ENCODE measurements around the gene LYPD5.
A peak's percentile ranks its signal among the peaks of the same experiment; 100 is the strongest.

LYPD5 gene

DNA sequence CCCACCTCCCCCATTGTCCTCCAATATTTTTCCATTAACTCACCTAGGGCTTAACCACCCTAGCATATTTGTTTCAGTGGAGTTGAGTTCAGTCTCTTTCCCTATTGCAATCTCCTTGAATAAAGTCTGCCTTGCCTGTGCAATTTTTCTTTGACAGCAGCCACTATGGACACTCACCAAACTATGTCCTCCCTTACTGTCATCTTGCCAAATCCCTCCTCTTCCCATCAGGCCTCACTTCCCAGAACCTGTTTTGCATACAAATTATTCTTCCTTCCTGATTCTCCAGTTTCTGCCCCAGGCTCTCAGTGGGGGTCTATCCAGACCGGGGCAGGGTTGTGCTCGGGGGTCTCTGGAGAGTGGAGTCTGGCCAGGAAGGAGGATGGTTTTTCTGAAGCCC is 2.2 kb upstream of the LYPD5 start:
- DNase-seq: no peak

DNA sequence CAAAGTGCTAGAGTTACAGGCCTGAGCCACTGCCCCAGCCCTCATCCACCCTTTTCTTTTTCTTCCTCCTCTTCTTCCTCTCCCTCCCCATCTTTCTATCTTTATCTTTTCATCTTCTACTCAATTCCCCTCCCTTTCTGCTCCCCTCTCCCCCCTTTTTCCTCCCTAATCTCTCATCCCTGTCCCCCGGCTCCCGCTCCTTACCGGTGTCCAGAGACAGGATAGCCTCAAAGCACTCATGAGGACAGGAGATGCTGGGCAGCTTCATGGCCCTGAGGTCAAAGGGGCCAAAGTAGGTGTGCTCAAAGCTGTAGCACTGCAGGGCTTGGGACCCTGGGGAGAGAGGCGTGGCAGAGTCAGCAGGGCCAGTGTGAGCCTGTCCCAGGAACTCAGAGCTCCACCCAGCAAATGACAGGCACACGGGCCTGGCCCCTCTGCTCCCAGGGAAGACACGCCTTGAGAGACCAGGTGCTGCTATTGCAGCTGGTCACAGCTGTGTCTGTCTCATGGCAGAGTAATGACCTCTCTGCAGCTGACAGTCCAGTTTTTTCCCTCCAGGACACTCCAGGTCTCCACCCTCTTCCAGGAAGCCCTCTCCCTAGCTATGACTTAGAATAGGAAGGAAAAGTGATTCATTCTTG is 2.6 kb downstream of the LYPD5 start:
- no peak for DNase-seq

DNA sequence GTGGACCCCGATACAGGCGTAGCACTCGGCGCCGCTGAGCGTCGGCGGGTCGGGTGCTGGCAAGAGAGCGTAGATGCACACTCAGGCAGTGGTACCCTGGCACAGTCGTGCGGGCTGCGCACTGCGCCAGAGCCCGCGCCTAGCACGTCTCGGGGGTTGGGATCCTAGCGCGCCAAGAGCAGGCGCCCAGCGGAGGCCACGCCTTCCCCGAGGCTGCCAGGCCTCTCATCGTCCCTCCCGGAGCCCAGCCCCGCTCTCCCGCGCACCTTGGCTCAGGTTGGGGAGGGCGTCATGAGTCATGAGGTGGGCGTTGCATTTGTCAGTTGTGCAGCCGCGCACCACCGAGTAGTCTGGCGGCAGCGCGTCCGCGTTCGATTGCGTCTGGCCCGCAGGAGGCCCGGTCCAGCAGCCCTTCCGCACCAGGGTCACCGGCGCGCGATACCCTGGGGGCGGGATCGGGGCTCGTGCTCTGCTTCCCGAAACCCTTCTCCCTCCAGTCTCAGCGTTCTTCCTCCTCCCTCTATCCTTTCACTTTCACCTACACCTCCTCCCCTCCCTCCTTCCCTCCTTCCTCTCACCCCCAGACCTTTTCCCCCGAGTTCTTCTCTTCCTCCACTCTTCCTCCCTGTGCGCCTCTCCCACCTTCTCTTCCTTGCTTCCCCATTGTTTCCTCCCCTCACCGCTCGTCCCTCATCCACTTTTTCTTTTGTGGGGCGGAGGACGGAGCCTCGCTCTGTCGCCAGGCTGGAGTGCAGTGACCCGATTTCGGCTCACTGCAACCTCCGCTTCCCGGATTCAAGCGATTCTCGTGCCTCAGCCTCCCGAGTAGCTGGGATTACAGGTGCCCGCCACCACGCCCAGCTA is 3.5 kb downstream of the LYPD5 start:
- DNase-seq: peak; percentile 82

DNA sequence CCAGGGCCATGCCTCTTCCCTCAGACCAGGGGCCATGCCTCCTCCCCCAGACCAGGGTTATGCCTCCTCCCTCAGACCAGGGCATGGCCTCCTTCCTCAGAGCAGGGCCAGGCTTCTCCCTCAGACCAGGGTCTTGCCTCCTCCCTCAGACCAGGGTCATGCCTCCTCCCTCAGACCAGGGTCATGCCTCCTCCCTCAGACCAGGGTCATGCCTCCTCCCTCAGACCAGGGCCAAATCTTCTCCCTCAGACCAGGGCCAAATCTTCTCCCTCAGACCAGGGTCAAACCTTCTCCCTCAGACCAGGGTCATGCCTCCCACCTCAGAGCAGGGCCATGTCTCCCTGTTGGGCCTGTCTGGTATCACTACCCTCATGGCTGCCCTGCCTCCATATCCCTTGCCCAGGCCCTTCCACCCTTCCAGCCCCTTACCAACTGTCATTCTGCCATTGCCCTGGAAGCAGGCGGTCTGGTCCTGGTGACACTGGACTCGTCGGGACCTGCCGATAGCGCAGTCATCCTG is 4.2 kb downstream of the LYPD5 start:
- DNase-seq: no peak

DNA sequence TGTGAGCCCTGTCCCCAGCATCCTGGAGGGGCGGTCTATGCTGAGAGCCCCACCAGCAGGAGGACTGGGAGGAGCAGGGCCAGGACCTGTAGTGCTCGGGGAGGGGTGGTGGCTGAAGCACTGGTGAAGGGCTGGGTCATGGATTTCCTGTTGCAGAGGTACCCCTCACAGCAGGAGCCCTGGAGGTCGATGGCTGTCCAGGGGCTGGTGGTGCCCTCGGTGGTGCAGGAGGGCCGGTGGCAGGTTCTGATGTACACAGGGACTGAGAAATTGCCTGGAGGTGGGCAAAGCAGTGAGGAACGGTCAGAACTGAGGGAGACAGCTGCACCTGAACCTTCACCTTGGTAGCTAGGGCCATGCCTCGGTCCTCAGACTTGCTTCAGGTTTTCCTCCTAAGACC is 4.7 kb downstream of the LYPD5 start:
- DNase-seq: no peak

DNA sequence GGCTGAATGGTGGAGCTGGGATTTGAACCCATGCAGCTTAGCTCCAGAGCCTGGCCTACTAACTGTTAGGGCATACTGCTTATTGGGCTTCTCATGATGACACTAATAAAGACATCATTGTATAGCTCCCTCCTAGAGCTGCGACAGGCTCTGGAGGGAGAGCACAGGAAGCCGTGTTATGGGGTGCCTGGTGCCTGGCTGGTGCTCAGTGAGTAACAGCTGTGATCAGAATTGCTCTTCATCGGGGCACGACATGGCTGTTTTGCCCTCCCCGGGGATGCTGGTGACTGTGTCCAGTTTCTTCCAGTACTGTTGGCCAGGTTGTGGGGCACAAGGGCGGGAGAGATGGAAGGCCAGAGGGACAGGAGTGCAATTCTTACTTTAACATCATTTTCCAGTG is 5.1 kb downstream of the LYPD5 start:
- DNase-seq: no peak

DNA sequence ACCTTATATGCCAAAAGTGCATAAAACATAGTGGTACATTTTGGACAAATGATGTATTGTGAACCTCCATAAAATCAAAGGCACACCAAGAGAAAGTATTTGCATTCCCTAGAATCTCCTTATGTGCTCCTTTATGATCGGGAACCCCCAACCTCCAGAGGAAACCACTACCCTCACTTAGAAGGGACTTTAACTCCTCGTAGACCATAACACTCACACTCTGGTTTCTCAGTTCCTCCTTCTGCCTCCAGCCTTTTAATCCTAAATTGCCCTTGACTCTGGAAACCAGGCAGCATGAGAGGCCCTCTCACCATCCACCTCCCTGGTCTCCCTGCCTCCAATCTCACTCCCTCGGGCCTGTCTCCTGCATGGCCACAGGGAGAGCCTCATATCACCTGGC is 11.7 kb downstream of the LYPD5 start:
- no peak for DNase-seq

DNA sequence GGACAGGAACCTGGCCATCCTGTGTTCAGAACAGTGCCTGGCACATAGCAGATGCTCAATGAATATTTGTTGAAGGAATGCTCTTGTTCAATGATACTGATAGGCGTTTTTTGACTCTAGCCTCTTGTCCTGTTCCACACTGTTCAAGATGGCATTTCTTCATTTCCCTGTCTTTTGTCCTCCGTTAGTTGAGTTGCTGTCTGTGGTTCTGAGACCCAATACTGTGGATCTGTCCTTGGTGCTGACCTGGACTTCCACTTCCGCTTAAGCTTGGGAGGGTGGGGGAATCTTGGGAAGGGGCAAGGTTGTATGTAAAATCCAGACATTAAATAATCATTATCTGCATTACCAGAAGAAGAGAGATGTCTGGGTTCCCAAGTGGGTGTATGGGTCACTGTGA is 13.2 kb downstream of the LYPD5 start:
- no peak for DNase-seq

DNA sequence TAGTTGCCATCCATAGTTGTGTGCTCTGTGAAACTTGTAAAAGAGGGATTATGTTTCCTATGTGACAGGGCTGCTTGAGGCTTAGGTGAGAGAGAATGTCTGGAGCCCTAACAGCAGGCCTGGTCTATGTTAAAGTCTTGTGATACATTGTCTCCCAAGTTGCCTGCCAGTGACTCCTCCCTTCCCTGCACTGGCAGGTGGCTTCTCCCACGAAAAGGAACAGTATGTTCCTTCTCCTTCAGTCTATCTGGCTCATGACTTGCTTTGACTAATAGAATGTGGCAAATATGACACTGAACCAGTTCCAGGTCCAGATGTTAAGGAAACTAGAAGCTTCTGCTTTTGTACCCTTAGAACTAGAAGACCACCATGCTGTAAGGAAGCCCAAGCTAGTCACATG is 15.6 kb downstream of the LYPD5 start:
- no peak for DNase-seq

DNA sequence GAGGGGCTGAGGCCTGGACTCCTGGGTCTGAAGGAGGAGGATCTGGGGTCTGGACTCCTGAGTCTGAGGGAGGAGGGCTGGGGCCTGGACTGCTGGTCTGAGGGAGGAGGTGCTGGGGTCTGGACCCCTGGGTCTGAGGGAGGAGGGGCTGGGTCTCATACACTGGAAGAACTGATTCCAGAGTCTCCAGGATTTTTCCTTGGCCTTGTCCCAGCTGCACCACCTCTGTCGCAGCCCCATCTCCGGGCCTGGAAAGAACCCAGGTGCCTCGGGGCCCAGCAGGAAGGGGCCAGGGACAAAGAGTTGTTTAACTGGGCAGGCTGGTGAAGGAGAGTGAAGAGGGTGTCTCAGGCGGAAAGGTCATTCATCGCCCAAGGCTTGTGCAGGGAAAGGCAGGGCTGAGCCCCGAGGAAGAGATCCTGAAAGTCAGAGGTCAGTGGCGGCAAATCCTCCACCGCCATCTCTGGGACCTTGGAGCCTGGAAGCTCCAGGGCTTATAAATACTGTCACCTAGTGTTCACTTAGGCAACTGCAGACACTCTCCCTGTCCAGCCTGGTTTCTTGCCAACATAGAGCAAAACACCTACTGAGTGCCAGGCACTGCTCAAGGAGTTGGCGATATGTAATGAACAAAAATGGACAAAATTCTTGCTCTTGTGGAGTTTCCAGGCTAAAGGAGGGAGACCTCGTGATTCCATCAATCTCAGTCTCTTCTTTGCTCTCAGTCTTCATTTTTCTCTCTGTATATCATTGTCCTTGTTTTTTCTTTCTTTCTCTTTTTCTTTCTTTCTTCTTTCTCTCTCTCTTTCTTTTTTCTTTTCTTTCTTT is 17.1 kb downstream of the LYPD5 start:
- peak; percentile 52 for DNase-seq

DNA sequence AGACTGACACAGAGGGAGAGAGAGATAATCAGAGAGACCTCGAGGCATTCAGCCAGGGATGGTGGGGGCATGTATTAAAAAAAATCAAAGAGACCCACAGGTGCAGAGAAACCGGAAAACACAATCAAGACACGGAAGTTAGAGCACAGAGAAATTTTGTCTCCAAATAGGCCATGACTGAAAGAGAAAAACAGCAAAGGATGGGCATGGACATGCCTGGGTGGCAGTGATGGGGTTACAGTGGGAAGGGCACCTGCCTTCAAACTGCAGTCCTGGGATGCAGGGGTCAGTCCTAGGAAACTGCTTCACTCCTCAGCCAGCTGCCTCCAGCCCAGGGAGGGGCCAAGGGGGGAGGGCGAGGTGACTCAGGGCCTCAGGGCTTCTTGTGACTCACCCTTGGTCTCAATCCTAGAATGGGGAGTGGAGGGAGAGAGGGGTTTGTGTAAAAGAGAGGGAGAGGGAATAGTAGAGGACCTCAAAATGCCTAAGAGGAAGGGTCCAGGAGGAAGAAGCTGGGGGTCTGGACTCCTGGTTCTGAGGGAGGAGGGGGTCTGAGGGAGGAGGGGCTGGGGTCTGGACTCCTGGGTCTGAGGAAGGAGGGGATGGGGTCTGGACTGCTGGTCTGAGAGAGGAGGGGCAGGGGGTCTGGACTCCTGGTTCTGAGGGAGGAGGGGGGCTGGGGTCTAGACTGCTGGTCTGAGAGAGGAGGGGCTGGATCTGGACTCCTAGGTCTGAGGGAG is 17.8 kb downstream of the LYPD5 start:
- no peak for DNase-seq

DNA sequence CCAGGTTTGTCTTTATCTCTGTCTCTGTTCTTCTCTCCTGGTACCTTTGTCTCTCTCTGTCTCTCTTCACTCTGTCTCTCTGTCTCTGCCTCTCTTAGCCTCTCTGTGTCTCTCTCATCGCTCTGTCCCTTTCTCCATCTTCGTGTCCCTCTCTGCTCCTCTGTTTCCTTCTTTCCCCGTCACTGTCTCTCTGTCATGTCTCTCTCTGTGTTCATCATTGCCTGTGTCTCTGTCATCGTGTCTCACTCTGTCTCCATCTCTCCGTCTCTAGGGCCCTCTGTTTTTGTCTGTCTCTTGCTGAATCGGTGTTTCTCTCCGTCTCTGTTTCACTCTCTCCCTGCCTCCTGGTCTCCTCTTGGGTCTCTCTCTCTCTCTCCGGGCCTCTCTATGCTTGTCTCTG is 18.6 kb downstream of the LYPD5 start:
- DNase-seq: no peak

DNA sequence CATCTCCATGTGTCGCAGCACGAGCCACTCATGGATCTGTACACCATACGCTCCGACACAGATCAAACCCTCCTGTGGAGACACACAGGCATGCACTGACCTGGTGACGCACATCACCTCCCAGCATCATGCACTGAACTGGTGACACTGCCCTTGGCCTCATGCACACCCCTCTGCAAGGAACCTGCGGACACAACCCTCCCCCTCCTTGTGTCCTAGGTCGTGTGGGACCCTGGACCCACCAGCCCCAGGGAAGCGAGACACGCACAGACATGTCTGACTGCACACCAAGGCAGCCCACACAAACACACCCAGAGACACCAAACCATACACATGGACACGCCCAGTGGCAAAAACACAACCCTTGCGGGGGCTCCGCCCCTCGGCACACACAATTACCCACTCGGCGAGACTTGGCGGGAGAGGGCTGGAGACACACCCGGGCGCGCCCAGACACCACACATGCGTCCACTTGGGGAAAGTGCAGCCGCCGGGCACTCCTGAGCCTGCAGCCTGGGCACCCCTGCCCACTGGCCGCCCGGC is 19.5 kb downstream of the LYPD5 start:
- no peak for DNase-seq

DNA sequence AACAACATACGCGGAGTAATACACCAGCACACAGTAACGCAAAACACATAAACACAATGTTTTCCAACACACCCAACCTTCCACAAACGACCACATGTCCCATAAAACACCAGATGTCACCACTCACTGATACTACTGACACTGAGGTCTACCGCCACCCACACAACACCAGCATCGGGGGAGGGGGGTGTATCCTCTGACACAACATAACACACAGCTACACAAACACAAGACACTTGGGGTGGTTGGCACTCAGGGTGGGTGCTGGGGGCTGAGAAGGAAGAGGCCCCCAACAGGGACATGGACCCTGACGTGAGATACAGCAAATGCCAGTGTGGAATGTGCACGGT is 20.0 kb downstream of the LYPD5 start:
- no peak for DNase-seq

DNA sequence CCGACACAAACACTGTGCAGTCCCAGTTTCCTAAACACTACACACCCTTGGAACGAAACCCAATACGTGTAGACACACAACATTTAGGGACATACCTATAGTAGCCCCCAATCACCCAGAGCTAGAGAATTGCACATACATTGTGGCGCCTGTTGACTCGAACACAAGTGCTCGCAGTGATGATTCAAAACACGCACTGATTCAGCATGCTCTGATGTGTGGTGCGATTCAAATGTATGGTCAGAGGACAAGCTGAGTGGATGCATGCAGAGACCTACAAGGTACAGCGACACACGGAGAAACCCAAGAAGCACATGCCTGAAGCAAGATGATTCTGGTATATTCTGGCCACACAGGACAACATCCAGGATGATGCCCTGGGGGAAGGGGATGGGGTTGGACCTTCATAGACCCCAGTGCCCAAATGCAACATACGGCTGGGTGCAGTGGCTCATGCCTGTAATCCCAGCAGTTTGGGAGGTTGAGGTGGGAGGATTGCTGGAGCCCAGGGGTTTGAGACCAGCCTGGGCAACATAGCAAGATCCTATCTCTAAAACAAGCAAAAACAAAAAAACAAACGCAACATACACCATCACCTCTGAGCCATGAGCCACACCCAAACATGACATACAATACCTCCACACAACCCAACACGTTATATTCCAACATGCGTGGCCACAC is 20.5 kb downstream of the LYPD5 start:
- no peak for DNase-seq

DNA sequence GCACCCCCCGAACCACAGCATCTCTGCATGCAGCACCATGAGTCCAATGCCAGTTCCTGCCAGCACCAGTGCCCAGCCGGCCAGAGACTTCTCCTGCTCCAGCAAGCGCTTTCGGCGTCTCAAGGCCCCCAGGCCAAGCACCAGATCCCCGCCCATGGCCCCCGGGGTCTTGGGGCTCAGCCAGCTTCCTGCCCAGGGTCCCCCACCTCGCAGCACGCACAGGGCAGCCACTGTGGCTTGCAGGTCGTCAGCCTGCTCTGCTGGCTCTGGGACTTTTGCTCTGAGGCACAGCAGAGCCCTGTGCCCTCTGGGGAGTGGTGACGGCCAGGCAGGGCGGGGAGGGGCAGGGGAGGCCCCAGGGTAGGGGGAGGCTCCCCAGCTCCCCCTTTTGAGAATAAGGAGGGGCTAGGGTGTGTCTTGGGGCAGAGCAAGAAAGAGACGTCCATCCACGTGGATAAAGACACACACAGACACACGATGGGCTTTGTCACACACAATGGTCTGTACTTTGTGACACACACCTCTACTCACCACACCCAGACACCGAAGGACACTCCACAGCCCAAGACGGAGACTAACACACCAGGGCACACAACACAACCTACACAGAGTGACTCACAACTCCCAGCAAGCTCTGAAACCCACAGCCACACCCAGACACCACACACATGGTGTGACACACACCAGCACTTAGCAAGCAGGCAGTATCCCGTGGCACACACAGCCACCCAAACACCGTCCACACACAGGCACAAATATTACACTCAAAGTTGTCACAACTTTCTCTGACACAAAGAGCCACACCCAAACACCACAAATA is 21.3 kb downstream of the LYPD5 start, which contains the start of gene KCNN4:
Gene KCNN4, minus strand, starts transcription at position 268 of the 820 bp plus-strand sequence. Its CDS starts 112 bp downstream, at position 156.
- DNase-seq: no peak

DNA sequence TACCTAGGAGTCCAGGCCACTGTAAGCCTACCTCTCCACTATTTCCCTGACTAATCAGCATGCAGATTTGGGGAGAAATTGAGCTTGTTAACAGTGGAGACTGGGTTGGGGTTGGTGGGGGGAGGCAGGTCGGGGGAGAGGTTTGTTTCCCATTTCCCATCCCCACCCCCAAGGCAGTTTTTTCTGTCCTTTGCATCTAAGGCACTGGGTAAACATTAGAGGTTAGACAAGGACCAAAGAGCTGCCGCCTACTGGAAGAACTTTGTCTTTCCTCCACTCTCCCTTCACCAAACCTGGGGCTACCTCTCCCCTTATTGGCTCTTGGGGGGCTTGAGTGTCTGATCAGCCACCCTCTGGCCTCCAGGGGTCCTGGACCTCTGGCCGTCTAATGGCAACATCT is 22.4 kb downstream of the LYPD5 start:
- no peak for DNase-seq

DNA sequence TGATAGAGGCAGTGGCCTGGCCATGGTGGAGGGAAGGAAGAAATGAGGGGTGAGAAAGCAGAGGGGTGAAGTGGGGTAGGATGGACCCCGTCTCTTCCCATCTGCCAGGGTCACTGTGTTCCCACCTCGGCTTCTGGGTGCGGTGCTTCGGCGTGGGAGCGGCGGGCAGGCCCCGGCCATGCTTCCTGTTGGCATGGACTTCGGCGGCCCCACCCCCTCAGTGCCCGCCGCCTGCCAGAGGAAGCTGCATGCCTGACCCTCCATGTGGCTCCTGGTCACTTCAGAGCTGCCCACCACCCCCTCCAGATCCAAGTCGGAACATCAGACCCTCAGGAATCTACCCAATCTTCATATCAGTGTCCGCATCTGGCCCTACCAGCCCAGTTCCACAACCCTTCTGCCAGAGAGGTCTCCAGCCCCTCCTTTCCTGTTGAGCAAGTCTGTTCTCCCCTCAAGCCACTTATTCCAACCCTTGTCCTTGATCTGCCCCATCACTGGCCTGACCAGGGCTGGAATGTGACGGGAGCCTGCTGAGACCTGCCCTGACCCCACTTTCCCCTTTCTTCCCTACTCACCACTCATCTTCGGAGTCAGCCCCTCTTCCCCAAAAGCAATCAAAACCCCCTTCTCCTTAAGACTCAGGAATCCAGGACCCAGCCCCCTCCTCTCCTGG is 23.0 kb downstream of the LYPD5 start:
- no peak for DNase-seq

DNA sequence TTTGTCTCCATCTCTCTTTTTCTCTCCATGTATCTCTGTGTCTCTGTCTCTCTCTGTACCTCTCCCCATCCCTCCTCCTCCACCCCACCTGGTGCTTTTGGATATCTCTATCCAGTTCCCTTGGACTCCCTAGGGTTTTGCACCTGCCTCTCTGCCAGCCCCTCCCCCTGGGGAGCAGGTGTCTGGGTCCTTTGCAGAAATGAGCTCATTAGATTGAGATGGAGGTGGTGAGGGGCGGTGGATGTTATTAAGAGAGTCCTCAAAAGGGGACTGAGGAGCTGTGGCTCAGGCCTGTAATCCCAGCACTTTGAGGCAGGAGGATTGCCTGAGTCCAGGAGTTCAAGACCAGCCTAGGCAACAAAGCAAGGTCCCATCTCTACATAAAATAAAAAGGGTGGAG is 23.6 kb downstream of the LYPD5 start:
- peak; percentile 88 for DNase-seq

DNA sequence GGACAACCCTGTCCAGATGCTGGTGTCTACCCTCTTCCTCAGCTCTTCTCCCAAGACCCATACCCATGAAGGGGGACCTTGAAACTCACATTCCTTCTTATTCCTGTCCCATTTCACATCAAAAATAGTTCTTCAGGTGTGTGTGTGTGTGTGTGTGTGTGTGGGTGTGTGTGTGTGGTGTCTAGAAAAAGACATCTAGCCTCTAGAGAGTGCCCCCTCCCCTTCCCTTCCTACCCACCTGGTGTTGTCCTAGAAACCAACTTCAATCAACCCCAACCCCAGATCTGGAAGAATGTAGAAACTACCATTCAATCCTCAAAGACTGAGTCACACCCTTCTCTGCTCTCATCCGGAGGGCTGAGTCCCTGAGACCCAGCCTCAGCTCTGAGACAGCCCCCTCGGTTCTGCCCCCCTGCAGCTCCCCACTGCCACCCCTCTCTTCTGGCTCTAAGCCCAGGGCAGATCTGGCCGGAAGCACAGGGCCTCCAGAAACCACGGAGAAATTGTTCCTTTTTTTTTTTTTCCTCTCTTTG is 25.0 kb downstream of the LYPD5 start:
- DNase-seq: no peak
